ENCODE results near the gene SAA4. TPM values are rescaled to one million over a fixed set of nuclear protein-coding genes. Genes with fewer than 3 reads are reported as not detected.
A peak's percentile ranks its signal among the peaks of the same experiment; 100 is the strongest.
"Not testable (repeated sequence)": the region's sequence is repeated elsewhere in the genome, so short reads cannot be mapped to it uniquely, and the experiment has no call there.

SAA4 gene
- total RNA-seq, 1 donor from 2014 or later, result not detected

- no peak for ATAC-seq
- no peak for DNase-seq (ENCODE audit: low spot score)
- intact Hi-C loops (cut with DNase I), result no loop called here
Measured at GRCh38 chr11:18253233-18253632, 16.6 kb upstream of the SAA4 start.

- no peak for DNase-seq (ENCODE audit: low spot score)
- ATAC-seq, result no peak
- intact Hi-C loops (cut with DNase I), result no loop called here
Measured at GRCh38 chr11:18248561-18248960, 12.0 kb upstream of the SAA4 start, which contains the start of gene SAA2. TSS of gene SAA2 (minus strand) at chr11:18248668. CDS start at chr11:18248011, 657 bp downstream.

GRCh38 chr11:18247191-18247581, 10.6 kb upstream of the SAA4 start:
- ATAC-seq; intact Hi-C loops (cut with DNase I); DNase-seq (ENCODE audit: low spot score): not testable (repeated sequence)

- DNase-seq (ENCODE audit: low spot score); intact Hi-C loops (cut with DNase I): not testable (repeated sequence)
- ATAC-seq, result peak; percentile 32
Measured at GRCh38 chr11:18246379-18247190, 10.0 kb upstream of the SAA4 start.

- ATAC-seq (no peak), DNase-seq (ENCODE audit: low spot score) (no peak)
- intact Hi-C loops (cut with DNase I), result no loop called here
Measured at GRCh38 chr11:18245396-18245795, 8.8 kb upstream of the SAA4 start.

DNA sequence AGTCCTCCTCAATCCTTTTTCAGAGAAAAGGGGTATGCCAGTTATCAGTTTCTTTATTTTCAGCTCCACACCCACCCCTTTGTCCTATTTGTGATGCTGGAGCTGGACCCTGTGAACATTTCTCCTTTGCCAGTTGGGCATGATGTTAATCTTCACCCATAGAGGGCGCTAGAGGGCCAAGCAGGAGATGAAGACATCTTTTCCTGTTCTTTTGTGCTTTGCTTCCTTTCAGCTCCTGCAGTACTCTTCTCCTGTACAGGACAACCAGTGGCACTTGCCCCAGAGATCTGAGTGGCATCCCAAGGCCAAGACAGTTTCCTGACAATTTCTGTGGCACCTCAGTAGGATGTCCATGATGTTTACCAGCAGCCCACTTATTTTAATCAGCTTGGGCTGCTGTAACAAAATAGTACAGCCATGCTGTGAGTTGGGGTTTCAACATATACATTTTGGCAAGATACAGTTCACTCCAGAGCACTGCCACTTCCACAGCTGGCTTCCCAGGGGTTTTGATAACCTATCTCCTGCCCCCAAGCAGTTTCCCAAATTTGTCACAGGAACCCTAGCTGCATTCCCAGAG, 7.3 kb upstream of the SAA4 start:
- peak; percentile 62 for DNase-seq (ENCODE audit: low spot score)
- ATAC-seq, result no peak
- intact Hi-C loops (cut with DNase I), result no loop called here

GRCh38 chr11:18239655-18240054, 3.1 kb upstream of the SAA4 start:
- no peak for DNase-seq (ENCODE audit: low spot score)
- ATAC-seq, result no peak
- intact Hi-C loops (cut with DNase I), result no loop called here

DNA sequence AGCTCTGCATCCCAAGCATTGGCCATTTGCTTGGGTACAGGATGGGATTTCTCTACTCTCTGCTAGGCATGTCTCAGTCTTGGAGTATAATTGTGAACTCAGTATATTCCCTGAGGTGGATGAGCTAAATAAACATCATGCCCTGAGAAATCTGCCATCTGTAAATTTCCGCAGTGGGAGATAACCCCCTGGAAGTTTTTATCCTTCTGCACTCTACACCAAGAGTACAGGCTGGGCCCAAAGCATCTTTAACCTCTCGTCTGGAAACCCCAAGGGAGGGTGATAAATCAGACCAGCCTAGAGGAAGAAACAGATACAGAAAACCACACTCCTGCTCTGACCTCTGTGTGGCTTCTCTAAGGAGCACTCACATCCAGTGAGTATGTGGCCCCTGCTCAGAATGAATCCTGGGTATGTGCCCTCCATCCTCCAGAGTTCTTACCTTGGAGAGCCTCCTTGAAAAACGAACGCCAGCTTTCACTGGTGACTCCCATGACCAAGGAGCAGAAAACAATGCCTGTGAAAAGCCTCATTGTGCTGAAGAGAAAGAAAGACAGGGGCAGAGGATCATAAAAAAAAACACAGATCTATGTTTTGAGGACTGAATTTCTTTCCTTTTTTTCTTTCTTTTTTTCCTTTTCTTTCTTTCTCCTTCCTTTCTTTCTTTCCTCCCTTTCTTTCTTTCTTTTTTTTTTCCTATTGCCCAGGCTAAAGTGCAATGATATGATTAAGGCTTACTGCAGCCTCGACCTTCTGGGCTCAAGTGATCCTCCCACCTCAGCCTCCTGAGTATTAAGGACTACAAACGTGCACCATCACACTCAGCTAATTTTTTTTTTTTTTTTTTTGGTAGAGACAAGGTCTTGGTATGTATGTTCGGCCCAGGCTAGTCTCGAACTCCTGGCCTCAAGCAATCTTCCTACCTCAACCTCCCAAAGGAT, 938 bp downstream of the SAA4 start:
- intact Hi-C loops (cut with DNase I), result no loop called here
- ATAC-seq (no peak), DNase-seq (ENCODE audit: low spot score) (no peak)

- ATAC-seq, result no peak
- no peak for DNase-seq (ENCODE audit: low spot score)
- intact Hi-C loops (cut with DNase I), result no loop called here
Measured at GRCh38 chr11:18233912-18234311, 2.7 kb downstream of the SAA4 start.

DNA sequence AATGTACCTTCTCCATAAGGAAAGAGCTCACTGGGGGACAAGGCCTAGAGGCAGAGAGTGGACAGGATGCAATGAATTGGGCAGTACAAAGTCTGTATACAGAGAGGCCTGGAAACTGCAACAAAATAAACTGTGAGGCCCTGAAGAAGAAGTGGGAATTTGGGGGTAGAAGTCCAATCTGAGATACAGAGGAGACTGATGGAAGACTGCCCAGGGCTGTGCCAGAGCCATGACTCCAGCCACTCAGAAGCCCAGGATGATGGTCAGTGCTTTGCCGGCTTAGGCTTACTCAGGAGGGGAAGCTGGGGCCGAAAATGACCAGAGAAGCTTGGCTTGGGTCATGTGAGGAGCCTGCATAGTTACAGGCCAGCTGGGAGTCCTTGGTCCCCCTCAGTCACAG, 5.7 kb downstream of the SAA4 start:
- ATAC-seq (no peak), DNase-seq (ENCODE audit: low spot score) (no peak)
- intact Hi-C loops (cut with DNase I), result no loop called here

GRCh38 chr11:18229501-18229900, 7.1 kb downstream of the SAA4 start:
- no peak for ATAC-seq
- DNase-seq (ENCODE audit: low spot score), result no peak
- intact Hi-C loops (cut with DNase I), result no loop called here

DNA sequence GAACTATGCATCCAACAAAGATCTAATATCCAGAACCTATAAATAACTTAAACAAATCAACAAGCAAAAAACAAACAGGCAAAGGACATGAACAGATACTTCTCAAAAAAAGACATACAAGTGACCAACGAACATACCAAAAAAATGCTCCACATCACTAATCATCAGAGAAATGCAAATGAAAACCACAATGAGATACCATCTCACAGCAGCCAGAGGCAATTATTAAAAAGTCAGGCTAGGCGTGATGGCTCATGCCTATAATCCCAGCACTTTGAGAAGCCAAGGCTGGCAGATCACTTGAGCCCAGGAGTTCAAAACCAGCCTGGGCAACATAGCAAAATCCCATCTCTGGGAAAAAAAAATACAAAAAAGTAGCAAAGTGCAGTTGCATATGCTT, 10.7 kb downstream of the SAA4 start:
- DNase-seq (ENCODE audit: low spot score) (no peak), ATAC-seq (no peak)
- intact Hi-C loops (cut with DNase I), result no loop called here

GRCh38 chr11:18223591-18224387, 12.8 kb downstream of the SAA4 start:
- intact Hi-C loops (cut with DNase I), result no loop called here
- DNase-seq (ENCODE audit: low spot score) (no peak), ATAC-seq (no peak)

DNA sequence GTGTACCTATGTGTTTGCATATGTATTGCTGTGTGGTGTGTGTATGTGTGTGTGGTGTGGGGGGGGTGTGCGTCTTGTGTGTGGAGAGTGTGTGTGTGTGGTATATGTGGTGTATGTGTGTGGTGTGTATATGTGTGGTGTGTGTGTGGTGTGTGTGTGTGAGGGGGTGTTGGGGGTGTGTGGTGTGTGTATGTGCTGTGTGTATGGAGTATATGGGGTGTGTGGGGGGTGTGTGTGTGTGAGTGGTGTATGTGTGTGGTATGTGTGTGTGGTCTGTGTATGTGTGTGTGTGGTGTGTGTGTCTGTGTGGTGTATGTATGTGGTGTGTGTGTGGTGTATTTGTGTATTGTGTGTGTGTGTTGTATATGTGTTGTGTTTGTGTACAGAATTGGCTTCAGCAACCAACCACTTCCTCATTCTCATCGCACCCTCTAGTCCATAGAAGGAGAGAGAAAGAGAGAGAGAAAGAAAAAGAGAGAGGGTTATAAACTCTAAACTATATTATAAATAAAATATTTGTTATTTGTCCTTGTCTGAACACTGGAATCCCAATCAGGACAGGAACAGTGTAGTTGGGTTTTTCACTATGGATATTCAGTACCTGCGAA, 13.7 kb downstream of the SAA4 start:
- no peak for DNase-seq (ENCODE audit: low spot score)
- ATAC-seq, result no peak
- intact Hi-C loops (cut with DNase I), result no loop called here

- no peak for ATAC-seq
- intact Hi-C loops (cut with DNase I), result no loop called here
- DNase-seq (ENCODE audit: low spot score), result no peak
Measured at GRCh38 chr11:18221274-18221876, 15.2 kb downstream of the SAA4 start.

DNA sequence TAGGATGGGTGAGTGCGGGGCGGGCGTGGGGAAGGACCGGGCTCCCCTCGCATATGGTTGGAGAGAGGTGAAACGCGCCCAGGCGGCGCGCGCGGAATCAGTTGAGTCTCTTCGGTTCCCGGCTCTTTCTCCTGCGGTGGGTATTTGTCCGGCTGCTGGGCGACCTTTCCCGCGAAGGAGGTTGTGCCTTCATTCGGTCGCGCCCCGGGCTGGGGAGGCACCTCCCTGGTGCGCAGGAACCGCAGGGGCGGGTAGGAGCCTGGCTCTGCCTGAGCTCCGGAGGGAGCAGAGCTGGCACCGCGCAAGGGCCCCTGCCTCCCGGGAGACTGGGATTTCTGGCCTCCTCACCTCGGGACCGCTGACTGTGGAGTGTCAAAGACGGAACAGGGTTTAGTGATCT, 27.5 kb downstream of the SAA4 start:
- intact Hi-C loops (cut with DNase I), result no loop called here
- ATAC-seq (no peak), DNase-seq (ENCODE audit: low spot score) (no peak)

- no peak for ATAC-seq
- no peak for DNase-seq (ENCODE audit: low spot score)
- intact Hi-C loops (cut with DNase I), result no loop called here
Measured at GRCh38 chr11:18204771-18205170, 31.8 kb downstream of the SAA4 start.

GRCh38 chr11:18204220-18204619, 32.4 kb downstream of the SAA4 start:
- DNase-seq (ENCODE audit: low spot score) (no peak), ATAC-seq (no peak)
- intact Hi-C loops (cut with DNase I), result no loop called here
